NCI-H1092 treated with DMSO at 0.1 percent for 48 hours (cell line): ENCODE results near the gene SOX9.
"Not testable (repeated sequence)": the region's sequence is repeated elsewhere in the genome, so short reads cannot be mapped to it uniquely, and the experiment has no call there.

Source experiments
- DNase-seq: peaks from one replicate; lab custom pipeline; 2025; lab: John Stamatoyannopoulos, UW

Gene SOX9

DNA sequence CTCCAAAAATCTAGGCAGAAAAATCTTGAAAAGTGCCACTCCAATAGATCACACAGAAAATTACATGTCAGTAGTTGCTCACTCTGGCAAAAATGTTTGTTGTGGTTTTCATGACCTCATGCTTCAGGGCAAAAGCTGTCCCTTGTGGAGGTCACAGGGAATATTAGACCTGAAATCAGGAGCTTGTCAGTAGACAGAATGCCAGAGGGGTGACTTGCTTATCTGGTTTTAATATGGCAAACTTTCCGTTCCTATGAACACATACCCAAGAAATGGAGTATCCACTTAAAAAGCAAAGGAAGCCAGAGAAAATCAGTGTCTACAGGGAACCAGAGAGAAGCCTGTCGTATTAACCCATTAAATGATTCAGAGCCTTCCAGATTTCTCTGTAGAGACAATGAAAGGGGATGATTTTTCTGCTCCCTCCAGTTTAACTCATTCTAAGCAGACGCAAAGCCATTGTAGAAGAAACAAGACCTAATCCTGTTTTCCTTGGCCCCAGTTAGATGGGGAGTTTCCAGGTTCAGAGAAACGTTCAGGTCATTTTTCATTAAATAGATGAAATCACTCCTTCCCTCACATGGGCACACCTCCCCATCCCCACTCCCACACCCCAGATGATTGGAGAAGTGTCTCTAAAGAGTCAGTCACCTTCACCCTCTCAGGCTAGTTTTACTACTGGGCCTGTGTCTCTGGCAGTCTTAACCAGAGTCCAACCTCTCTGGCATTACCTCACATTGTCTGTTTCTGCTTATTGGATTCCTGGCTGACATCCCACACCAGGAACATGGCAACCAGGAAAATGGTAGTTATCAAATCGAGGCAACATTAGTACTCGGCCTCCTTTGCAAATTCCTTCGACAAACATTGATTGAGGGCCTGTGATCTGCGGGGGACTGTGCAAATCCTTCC, 6.0 kb downstream of the SOX9 start:
- DNase-seq = peak; percentile 12

DNA sequence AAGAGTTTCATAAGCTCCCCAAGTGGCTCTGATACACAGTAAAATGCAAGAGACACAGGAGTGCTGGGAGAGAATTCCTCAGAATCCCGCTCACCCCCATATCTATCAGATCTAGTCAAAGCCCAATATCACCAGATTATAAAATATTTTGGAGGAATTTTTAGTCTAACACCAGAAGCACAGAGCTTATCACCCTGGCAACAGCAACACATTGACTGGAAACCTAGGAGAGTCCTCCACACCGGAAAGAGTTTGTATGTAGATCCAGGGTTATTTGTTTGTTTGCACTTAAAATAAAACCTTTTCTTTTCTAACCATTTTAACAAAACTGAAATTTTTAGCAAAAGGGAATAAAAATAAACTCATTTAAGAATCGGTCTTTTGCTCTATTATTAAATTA, 7.2 kb downstream of the SOX9 start:
- DNase-seq = no peak

DNA sequence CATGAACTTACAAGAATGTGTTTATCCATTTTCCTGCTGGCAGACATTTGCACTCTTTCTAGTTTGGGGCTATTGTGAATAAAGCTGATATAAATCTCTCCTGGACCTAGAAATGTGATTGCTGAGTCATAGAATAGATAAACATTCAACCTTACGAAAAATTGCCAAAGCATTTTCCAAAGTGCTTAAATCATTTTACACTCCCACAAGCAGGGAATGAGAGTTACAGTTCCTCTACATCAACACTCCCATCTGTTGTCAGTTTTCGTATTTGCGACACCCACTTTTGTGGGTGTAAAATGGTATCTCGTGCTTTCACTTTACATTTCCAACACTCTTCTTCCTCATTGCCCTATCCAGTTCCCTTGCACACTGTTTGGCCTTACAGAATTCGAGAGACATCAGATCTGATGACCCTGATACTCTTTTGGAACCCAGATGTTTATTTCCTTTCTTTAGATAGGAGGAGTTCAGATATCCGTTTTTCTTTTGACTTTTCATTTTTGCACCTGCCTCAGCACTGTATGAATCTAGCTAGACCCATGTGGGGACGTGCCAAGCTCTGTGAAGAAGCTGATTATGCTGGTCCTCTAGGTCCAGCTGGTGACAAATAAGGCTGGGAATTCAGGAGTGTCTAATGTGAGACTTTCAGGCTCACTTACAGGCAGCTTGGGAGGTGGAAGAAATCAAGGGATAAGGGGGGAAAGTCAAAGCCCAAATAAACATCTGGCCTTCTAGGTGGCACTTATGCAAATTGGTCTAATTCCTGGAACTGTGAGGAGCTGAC, 14.0 kb downstream of the SOX9 start:
- DNase-seq = no peak

- DNase-seq = no peak
These were observed 14.9 kb downstream of the SOX9 start for GRCh38 chr17:72135546-72136325.

GRCh38 chr17:72136692-72137091, 15.9 kb downstream of the SOX9 start:
- no peak for DNase-seq

- no peak for DNase-seq
These were observed 16.3 kb downstream of the SOX9 start for GRCh38 chr17:72137161-72137560.

DNA sequence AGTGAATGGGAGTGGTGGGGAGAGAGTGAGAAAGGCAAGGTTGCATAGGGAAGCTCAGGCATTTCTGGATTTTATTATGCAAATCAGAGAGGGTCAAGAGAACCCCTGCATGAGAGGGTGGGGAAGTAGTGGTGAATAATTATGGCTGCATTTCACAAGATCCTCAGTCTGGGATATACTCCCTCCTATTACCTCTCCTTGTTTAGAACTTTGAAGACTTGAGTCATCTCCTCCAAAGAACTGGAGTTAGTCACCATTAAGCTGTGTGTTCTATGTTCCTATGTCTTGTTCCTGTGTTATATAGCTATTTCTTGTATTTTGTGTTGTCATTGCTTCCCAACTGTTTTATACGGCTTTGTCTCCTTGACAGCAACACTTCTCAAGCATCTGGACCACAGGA, 18.4 kb downstream of the SOX9 start:
- DNase-seq = no peak

DNA sequence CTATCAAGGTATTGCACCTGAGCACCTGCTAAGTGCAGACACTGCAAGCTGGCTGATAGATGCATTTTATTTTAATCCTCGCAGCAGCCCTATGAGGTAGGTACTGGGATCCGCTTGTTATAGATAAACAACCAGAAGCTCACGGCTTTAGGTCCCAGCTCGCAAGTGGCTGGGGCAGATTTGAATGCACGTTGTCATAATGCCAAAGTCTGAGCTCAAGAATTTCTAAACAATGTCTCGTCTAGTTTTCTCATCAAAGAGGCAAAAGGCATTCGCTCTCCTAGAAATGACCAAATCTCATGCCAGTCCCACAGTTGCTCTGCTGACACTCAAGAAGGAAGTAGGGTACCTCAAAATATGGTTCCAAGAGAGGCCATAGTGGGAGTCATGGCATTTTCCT, 20.5 kb downstream of the SOX9 start:
- DNase-seq = no peak

GRCh38 chr17:72142097-72142496, 21.3 kb downstream of the SOX9 start:
- not testable (repeated sequence) for DNase-seq

- no peak for DNase-seq
These were observed 21.8 kb downstream of the SOX9 start for GRCh38 chr17:72142614-72143013.

- peak; percentile 14 for DNase-seq
These were observed 22.4 kb downstream of the SOX9 start for GRCh38 chr17:72143245-72143644.

DNA sequence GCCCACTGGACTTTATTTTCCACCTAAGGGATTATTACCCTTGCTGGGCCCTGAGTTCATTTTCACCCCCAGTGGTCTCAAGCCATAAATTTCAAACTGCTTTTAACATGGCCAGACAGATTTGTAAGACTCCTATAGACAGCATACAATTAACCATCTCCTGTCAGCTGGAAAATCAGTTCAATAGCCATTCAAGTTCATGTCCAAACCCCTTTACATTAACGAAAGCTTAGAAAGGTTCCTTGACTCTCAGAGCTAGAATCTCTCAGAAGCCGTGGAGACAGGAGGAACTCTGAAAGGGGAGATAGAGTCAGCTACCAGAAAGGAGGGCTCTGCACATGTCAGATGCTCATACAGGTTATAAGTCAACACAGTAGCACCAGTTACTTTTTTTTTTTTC, 23.3 kb downstream of the SOX9 start:
- no peak for DNase-seq

- DNase-seq = no peak
These were observed 24.7 kb downstream of the SOX9 start for GRCh38 chr17:72145562-72145961.

- no peak for DNase-seq
These were observed 25.1 kb downstream of the SOX9 start for GRCh38 chr17:72145962-72146361.

GRCh38 chr17:72146371-72146770, 25.6 kb downstream of the SOX9 start:
- no peak for DNase-seq

DNA sequence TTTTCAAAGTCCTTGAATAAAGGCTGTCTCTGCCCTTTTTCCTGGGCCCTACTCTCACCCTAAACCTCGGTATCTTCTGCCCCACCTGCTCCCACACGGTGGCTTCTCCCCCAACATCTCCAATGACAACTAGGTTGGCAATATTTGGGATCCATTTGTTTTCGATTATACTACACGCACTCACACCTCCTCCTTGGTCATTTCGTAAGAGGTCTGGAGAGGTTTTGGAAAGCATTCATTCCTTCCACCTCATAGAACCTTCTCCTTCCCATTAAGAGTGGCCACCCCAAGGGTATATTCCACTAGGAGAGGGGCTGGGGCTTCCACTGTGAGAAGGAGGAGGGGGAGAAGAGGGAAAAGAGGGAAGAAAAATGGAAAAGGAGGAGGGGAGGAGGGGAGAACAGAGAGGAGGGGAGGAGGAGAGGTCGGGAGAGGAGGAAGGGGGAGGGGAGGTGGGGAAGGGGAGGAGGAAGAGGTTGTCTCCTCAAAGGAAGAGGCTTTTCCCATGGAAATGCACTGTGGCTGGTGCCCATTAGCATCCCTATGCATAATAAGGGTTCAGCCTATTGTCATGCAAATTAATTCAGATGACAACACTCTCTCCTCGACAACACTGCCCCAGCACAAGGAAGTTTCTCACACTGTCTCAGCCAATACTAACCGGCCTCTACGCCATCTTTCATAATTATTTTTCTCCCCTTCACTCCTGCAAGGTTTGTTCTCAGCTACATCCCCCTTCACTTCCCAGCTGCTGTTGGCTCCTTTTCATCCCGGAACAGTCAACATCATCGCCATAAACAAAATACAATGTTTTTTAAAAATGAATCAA, 30.0 kb downstream of the SOX9 start:
- no peak for DNase-seq

GRCh38 chr17:72151565-72152386, 31.0 kb downstream of the SOX9 start:
- peak; percentile 29 for DNase-seq

- DNase-seq = no peak
These were observed 31.6 kb downstream of the SOX9 start for GRCh38 chr17:72152387-72152929.

GRCh38 chr17:72158895-72159885, 38.4 kb downstream of the SOX9 start:
- DNase-seq = no peak
